HCT116 (cell line): ENCODE results near the gene SLIT1. TPM values are rescaled to one million over a fixed set of nuclear protein-coding genes. Genes with fewer than 3 reads are reported as not detected.

Experiments used
- ATAC-seq: fragments of 200-7000 bp; cut with Tn5 transposase; 2 replicates; pipeline ENCODE4 v1.9.1; 2020; ENCODE audit warnings: mild to moderate bottlenecking, moderate library complexity
- BruUV-seq: library from RNA; stranded (reverse); fragments of 400-500 nt; replicated peaks from 2 replicates; lab custom pipeline; 2021; lab: Mats Ljungman, UMichigan
- CTCF ChIA-PET: fragments of 300-600 bp; sonication (Branson Sonifier 250); formaldehyde crosslinking; loops from one replicate; lab custom pipeline; 2021; ENCODE audit warnings: antibody characterized with exemption; lab: Charles Lee
- POLR2A ChIA-PET: fragments of 300-600, 350-600 bp; sonication (Branson Sonifier 250); formaldehyde crosslinking; loops from one replicate; lab custom pipeline; 2021; ENCODE audit warnings: antibody characterized with exemption; lab: Charles Lee
- RAD21 ChIA-PET, 2 experiments: fragments of 300-600 bp; sonication (Branson Sonifier 250); formaldehyde crosslinking; loops; one replicate each; lab custom pipeline; 2023; ENCODE audit warnings: low total read pairs in 2 of 2; ENCODE audit not compliant: uncharacterized antibody in 2 of 2, unreplicated experiment in 2 of 2, low non-redundant PET in 1 of 2; lab: Charles Lee
- DNase-seq: peaks from one replicate; pipeline ENCODE4 v3.0.0-alpha.2; 2010; ENCODE audit warnings: low read depth, low spot score
- H2AFZ ChIP-seq: fragments of 200-600 bp; shearing (Covaris generic), sonication (generic); 2 replicates; pipeline ENCODE4 v1.6.1; 2017; ENCODE audit warnings: low read depth, mixed run types, mixed read lengths, antibody characterized with exemption, low read length; ENCODE audit not compliant: poor library complexity, severe bottlenecking
- H3K27ac ChIP-seq: 2 replicates; pipeline ENCODE4 v1.5.1; 2012; ENCODE audit warnings: low read depth, low read length
- H3K27me3 ChIP-seq: fragments of 200-600 bp; sonication (generic); 2 replicates; pipeline ENCODE4 v1.6.1; 2016; ENCODE audit warnings: mixed run types, low read length, mixed read lengths; ENCODE audit not compliant: insufficient read depth
- H3K36me3 ChIP-seq, 2 experiments: fragments of 200-500 bp in 1 of 2; fragments of 200-600 bp in 1 of 2; sonication (Bioruptor generic) in 1 of 2; sonication (generic) in 1 of 2; 2 replicates each; pipeline versions ENCODE4 v1.5.1 to v1.6.1; 2014 to 2016; ENCODE audit warnings: low read length in 2 of 2, inconsistent platforms in 1 of 2, mixed read lengths in 1 of 2, mixed run types in 1 of 2; ENCODE audit not compliant: insufficient read depth in 2 of 2, control insufficient read depth in 1 of 2
- H3K4me1 ChIP-seq, 2 experiments: fragments of 200-600 bp in 1 of 2; sonication (generic) in 1 of 2; 2 replicates each; pipeline versions ENCODE4 v1.5.1 to v1.6.1; 2012 to 2017; ENCODE audit warnings: low read length in 2 of 2, inconsistent platforms in 1 of 2, mild to moderate bottlenecking in 1 of 2, mixed read lengths in 1 of 2, mixed run types in 1 of 2, moderate library complexity in 1 of 2; ENCODE audit not compliant: insufficient read depth in 2 of 2, control insufficient read depth in 1 of 2
- H3K4me2 ChIP-seq: fragments of 200-600 bp; sonication (generic); 2 replicates; pipeline ENCODE4 v1.6.1; 2017; ENCODE audit warnings: mixed run types, low read length, mixed read lengths
- H3K4me3 ChIP-seq, 2 experiments: fragments of 200-600 bp in 1 of 2; sonication (generic) in 1 of 2; replicated peaks in 1 of 2; 2 replicates each; pipeline ENCODE4 v1.5.1; 2011 to 2016; ENCODE audit warnings: low read length in 2 of 2, control low read depth in 1 of 2, low read depth in 1 of 2, mild to moderate bottlenecking in 1 of 2, mixed read lengths in 1 of 2, mixed run types in 1 of 2
- H3K79me2 ChIP-seq: fragments of 200-600 bp; sonication (generic); 2 replicates; pipeline ENCODE4 v1.6.1; 2017; ENCODE audit warnings: mild to moderate bottlenecking, mixed run types, low read length, moderate library complexity, mixed read lengths; ENCODE audit not compliant: insufficient read depth
- H3K9ac ChIP-seq: fragments of 200-600 bp; sonication (generic); 2 replicates; pipeline ENCODE4 v1.6.1; 2016; ENCODE audit warnings: low read length, mixed read lengths
- H3K9me2 ChIP-seq: fragments of 200-600 bp; sonication (generic), shearing (Covaris generic); 2 replicates; pipeline ENCODE4 v1.6.1; 2017; ENCODE audit warnings: mixed run types, mild to moderate bottlenecking, moderate library complexity; ENCODE audit not compliant: insufficient read depth
- H3K9me3 ChIP-seq, 2 experiments: fragments of 200-500 bp in 1 of 2; fragments of 200-600 bp in 1 of 2; sonication (Bioruptor generic) in 1 of 2; sonication (generic) in 1 of 2; 2 replicates each; pipeline ENCODE4 v1.6.1; 2014 to 2017; ENCODE audit warnings: low read length in 2 of 2, mixed read lengths in 2 of 2, inconsistent platforms in 1 of 2, low read depth in 1 of 2, mild to moderate bottlenecking in 1 of 2, mixed run types in 1 of 2, moderate library complexity in 1 of 2; ENCODE audit not compliant: control insufficient read depth in 1 of 2, insufficient read depth in 1 of 2
- H4K20me1 ChIP-seq: fragments of 200-600 bp; sonication (generic), shearing (Covaris generic); 2 replicates; pipeline ENCODE4 v1.6.1; 2017; ENCODE audit warnings: mixed run types, mild to moderate bottlenecking, moderate library complexity; ENCODE audit not compliant: insufficient read depth
- CBX3 ChIP-seq: IDR thresholded peaks from 2 replicates; pipeline ENCODE4 v1.6.1; 2012; ENCODE audit warnings: low read depth
- CTCF ChIP-seq, 3 experiments: fragments of 200-600 bp in 1 of 3; sonication (generic) in 1 of 3; IDR thresholded peaks in 2 of 3; conservative IDR thresholded peaks in 1 of 3; 2 replicates each; pipeline ENCODE4 v1.5.1; 2012 to 2017; ENCODE audit warnings: low read depth in 2 of 3, low read length in 2 of 3, antibody characterized with exemption in 1 of 3, borderline replicate concordance in 1 of 3, control low read depth in 1 of 3, mild to moderate bottlenecking in 1 of 3, mixed read lengths in 1 of 3, mixed run types in 1 of 3, moderate library complexity in 1 of 3; ENCODE audit not compliant: insufficient read depth in 1 of 3
- EGR1 ChIP-seq: IDR thresholded peaks from 2 replicates; pipeline ENCODE4 v1.6.1; 2012; ENCODE audit warnings: low read depth
- FOSL1 ChIP-seq: IDR thresholded peaks from 2 replicates; pipeline ENCODE4 v1.6.1; 2012; ENCODE audit warnings: low read depth
- JUND ChIP-seq: IDR thresholded peaks from 2 replicates; pipeline ENCODE4 v1.6.1; 2012
- POLR2A ChIP-seq: IDR thresholded peaks from 2 replicates; pipeline ENCODE4 v1.7.0; 2011; ENCODE audit warnings: borderline replicate concordance; ENCODE audit not compliant: insufficient read depth, insufficient read length; ENCODE audit errors: extremely low read depth
- RAD21 ChIP-seq: IDR thresholded peaks from 2 replicates; pipeline ENCODE4 v1.6.1; 2012; ENCODE audit warnings: low read depth, mild to moderate bottlenecking
- REST ChIP-seq: IDR thresholded peaks from 2 replicates; pipeline ENCODE4 v1.6.1; 2012; ENCODE audit warnings: low read depth
- SP1 ChIP-seq: IDR thresholded peaks from 2 replicates; pipeline ENCODE4 v1.6.1; 2012; ENCODE audit warnings: low read depth
- SRF ChIP-seq: IDR thresholded peaks from 2 replicates; pipeline ENCODE4 v1.6.1; 2012; ENCODE audit warnings: low read depth
- TCF7L2 ChIP-seq: IDR thresholded peaks from 2 replicates; pipeline ENCODE4 v1.7.0; 2011; ENCODE audit warnings: borderline replicate concordance, inconsistent platforms; ENCODE audit not compliant: insufficient read depth, insufficient read length; ENCODE audit errors: extremely low read depth
- YY1 ChIP-seq: IDR thresholded peaks from 2 replicates; pipeline ENCODE4 v1.6.1; 2011; ENCODE audit warnings: low read length, low read depth, moderate library complexity, mild to moderate bottlenecking; ENCODE audit not compliant: insufficient replicate concordance; ENCODE audit errors: extremely low read depth
- ZFX ChIP-seq: fragments of 450-650 bp; IDR thresholded peaks from 2 replicates; pipeline ENCODE4 v1.6.1; 2017
- intact Hi-C: fragments of 100-400 bp; cut with micrococcal nuclease; formaldehyde crosslinking; loops from 2 replicates; pipeline ENCODE4 v1.10.0; 2022
- total RNA-seq: library from RNA; stranded (reverse); gene quantifications from one replicate; pipeline ENCODE4 v1.2.1, GENCODE V29; 2021; ENCODE audit not compliant: unreplicated experiment

The SLIT1 gene
- total RNA-seq, 1 experiment from 2014 or later: 0.42 TPM

GRCh38 chr10:97196223-97197029 lies 10.7 kb upstream of the SLIT1 start:
- Histone ChIP-seq H3K4me1 (peaks cover 3 to 6% of the 10 kb centered on the region in 2 experiments; a peak in 1 of 4 replicates), H4K20me1 (no peaks in the 10 kb centered on the region), H3K27ac (peak overlapping the region; percentile 21; the same call in 1 of the 2 replicates), H3K4me3 (peak overlapping the region; percentile 29 to 58), H3K27me3 (no peaks in the 10 kb centered on the region; the same call in 1 of the 2 replicates), H2AFZ (peak overlapping the region; percentile 30), H3K9ac (peak overlapping the region; percentile 36), H3K4me2 (peak overlapping the region; percentile 78), H3K9me3 (no peaks in the 10 kb centered on the region), H3K36me3 (no peaks in the 10 kb centered on the region), H3K79me2 (no peaks in the 10 kb centered on the region), H3K9me2 (no peaks in the 10 kb centered on the region)
- intact Hi-C loops: loop anchor here (2.0 kb wide), 1 partner anchor 58 kb away; no protein-coding TSS in a partner anchor
- ChIA-PET RAD21 (no interaction called here), POLR2A (interaction anchor here (0.9 kb wide), 1 partner anchor 123 kb away, joined by 3 read pairs; no protein-coding TSS in a partner anchor), CTCF (interaction anchor here (0.5 to 2.8 kb wide), 13 partner anchors 9 to 781 kb away, joined by 3 to 21 read pairs (median 5); no protein-coding TSS in a partner anchor)
- TF ChIP-seq JUND (no peak), EGR1 (no peak), SRF (no peak), ZFX (no peak), POLR2A (no peak), REST (no peak), RAD21 (peak; percentile 52; the same call in 1 of the 2 replicates), SP1 (no peak), CBX3 (no peak), FOSL1 (no peak), TCF7L2 (no peak), CTCF (IDR thresholded peaks at IDR 0.05 in 2 of 3, conservative IDR thresholded peaks at IDR 0.05 in 1 of 3; ENCODE audit: borderline replicate concordance in 1 of 3, insufficient read depth in 1 of 3, low read depth in 2 of 3, low read length in 2 of 3) (peak; percentile 65 to 87 (median 84); a peak in 5 of 6 replicates), YY1 (peak; percentile 24)
- BruUV-seq: no TSS peak
- DNase-seq: peak; percentile 45
- peak; percentile 90 for ATAC-seq
